Right atrium auricular region (tissue), 2 donors: ENCODE data around the gene TOX2. TPM values are rescaled to one million over a fixed set of nuclear protein-coding genes. Genes with fewer than 3 reads are reported as not detected.

Experiments used
- DNase-seq: peaks from one replicate; pipeline ENCODE4 v3.0.0-alpha.2; 2019; ENCODE audit warnings: low spot score
- H3K27ac ChIP-seq, 2 donors: fragments of 200-600 bp; sonication (generic); 1 replicate in 1 of 2; 2 replicates in 1 of 2; pipeline ENCODE4 v1.5.1; 2016 to 2019
- H3K27me3 ChIP-seq, 2 donors: fragments of 200-600 bp; sonication (generic); one replicate each; pipeline versions ENCODE4 v1.5.1 to v1.6.0; 2017 to 2019
- H3K36me3 ChIP-seq: fragments of 200-600 bp; sonication (generic); one replicate; pipeline ENCODE4 v1.5.1; 2016
- H3K4me1 ChIP-seq, 2 donors: fragments of 200-600 bp; sonication (generic); one replicate each; pipeline versions ENCODE4 v1.5.1 to v1.6.0; 2017 to 2019
- H3K4me3 ChIP-seq, 2 donors: fragments of 200-600 bp; sonication (generic); 1 replicate in 1 of 2; 2 replicates in 1 of 2; pipeline ENCODE4 v1.5.1; 2017 to 2019; ENCODE audit warnings: mild to moderate bottlenecking in 1 of 2, moderate library complexity in 1 of 2
- H3K9me3 ChIP-seq, 2 donors: fragments of 200-600 bp; sonication (generic); one replicate each; pipeline ENCODE4 v1.5.1; 2019
- total RNA-seq, 2 donors: library from RNA; depleted of rRNA; stranded (reverse); fragments of >200 nt; gene quantifications; one replicate each; pipeline ENCODE4 v1.1.0, GENCODE V29; 2016
- TF ChIP-seq, protein P1 (sequence below), 2 donors: fragments of 200-600 bp; sonication (generic); IDR thresholded peaks; one replicate each; pipeline ENCODE4 v1.5.1; 2019; ENCODE audit warnings: antibody characterized with exemption in 2 of 2

TOX2 gene
- total RNA-seq, 2 donors from 2014 or later = 0.30 to 0.63 TPM

DNA sequence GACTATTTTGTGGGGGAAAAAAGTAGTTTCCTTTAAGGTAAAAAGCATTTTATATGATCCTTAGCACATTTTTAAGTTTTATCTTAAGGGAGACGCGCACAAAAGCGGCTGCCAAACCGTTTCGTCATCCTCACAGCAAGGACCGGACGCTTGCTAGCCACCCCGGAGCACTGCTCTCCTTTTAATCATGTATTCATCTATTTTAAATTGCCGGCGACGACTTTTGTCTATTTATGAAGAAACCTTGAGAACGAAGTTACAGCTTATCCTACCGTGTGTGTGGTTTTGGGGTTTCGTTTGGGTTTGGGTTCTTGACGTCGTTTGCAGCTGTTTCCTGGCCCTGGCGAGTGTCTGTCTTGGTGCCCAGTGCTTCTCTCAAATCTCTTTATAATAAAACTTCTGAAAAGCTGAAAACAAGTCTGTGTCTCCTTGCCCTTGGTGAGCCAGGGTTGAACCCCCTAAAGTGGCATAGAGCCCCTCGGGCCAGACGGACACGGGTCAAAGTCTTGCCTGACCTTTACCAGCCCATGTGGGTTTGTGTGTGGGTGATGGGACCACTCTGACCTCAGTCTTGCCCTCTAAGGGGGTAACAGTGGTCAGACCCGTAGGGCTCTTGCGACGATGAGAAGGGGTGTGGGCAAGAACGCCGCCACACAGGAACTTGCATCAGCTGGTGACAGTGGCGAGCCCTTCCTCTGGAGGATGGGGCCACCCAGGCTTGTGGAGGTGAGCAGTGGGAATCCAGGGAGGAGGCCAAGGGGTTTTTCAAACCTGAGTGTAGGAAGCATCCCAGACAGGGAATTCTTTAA, 154.8 kb downstream of the TOX2 start:
- Histone ChIP-seq H3K4me1 (no peaks in the 10 kb centered on the region), H3K27ac (no peak overlapping the region), H3K9me3 (no peaks in the 10 kb centered on the region), H3K36me3 (no peaks in the 10 kb centered on the region), H3K4me3 (no peak overlapping the region), H3K27me3 (no peaks in the 10 kb centered on the region)
- TF ChIP-seq, protein P1, sequence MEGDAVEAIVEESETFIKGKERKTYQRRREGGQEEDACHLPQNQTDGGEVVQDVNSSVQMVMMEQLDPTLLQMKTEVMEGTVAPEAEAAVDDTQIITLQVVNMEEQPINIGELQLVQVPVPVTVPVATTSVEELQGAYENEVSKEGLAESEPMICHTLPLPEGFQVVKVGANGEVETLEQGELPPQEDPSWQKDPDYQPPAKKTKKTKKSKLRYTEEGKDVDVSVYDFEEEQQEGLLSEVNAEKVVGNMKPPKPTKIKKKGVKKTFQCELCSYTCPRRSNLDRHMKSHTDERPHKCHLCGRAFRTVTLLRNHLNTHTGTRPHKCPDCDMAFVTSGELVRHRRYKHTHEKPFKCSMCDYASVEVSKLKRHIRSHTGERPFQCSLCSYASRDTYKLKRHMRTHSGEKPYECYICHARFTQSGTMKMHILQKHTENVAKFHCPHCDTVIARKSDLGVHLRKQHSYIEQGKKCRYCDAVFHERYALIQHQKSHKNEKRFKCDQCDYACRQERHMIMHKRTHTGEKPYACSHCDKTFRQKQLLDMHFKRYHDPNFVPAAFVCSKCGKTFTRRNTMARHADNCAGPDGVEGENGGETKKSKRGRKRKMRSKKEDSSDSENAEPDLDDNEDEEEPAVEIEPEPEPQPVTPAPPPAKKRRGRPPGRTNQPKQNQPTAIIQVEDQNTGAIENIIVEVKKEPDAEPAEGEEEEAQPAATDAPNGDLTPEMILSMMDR (IDR thresholded peaks at IDR 0.05) = no peak
- peak; percentile 52 for DNase-seq

DNA sequence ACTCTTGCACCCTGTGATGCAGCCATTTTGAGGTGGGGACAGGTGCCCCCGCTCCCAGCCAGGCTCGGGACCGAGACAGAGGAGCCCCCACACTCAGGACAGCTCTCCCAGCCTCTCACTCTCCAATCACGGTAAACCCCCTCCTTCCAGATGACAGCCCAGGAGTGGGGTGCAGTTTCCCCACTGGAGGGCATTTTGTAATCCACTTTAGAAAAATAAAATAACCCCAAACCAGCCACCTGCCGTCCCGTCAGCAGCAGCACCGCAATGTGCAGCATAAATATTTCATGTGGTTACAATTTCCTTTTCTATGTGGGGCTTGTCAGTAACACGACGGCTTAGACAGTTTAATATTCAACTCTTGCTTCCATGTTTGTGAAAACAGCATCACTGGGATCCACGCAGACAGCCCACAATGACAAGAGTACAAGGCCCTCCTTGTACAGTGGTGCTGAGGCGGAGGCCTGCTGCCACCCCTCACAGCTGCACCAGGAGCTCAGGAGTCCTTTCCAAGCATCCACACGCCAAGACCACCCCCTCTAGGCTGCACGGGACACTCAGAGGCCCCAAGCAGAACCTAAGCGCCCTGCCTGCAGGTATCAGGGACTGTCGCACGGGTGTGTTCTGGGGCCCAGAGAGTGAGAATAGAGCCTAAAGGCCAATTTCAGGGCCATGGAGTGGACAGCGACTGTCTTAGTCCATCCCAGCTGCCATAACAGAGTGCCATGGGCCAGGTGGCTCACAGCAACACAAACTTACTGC, 155.7 kb downstream of the TOX2 start:
- DNase-seq = peak; percentile 28
- no peaks in the 10 kb centered on the region for H3K9me3 ChIP-seq
- no peak overlapping the region for H3K4me3 ChIP-seq
- TF ChIP-seq, protein P1 (IDR thresholded peaks at IDR 0.05) = no peak
- H3K4me1 ChIP-seq = no peaks in the 10 kb centered on the region
- no peaks in the 10 kb centered on the region for H3K27me3 ChIP-seq
- no peak overlapping the region for H3K27ac ChIP-seq
- no peaks in the 10 kb centered on the region for H3K36me3 ChIP-seq

GRCh38 chr20:44071057-44071456, 156.4 kb downstream of the TOX2 start:
- no peaks in the 10 kb centered on the region for H3K4me1 ChIP-seq
- TF ChIP-seq, protein P1 (IDR thresholded peaks at IDR 0.05) = no peak
- no peak overlapping the region for H3K27ac ChIP-seq
- no peak overlapping the region for H3K4me3 ChIP-seq
- H3K9me3 ChIP-seq = no peaks in the 10 kb centered on the region
- peak; percentile 9 for DNase-seq
- H3K36me3 ChIP-seq = no peaks in the 10 kb centered on the region
- no peaks in the 10 kb centered on the region for H3K27me3 ChIP-seq

DNA sequence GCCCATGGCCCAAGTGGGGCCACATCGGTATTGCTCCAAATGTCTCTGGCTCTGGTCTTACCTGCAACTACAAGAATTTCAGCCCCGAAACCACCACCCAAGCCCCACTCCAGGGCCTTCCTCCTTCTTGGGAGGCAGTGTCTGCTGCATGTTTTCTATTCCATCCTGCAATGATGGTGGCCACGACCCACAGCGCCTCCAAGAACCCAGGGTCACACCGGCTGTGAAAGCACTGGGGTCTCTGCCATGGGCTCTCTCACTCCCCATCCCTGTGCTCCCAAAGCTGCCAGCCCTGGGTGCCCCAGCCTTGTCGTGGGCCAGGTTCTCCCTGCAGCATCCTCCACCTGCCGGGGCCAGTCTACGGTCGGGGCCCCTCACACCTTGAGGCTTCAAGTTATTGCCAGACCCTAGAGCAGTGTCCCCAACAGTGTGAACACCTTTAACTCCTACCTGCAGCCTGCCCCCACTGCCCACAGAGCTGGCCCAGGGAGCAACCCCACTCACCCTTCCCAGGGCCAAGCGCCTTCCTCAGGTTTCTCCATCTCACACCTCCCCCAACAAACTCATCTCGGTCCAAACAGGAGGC, 157.0 kb downstream of the TOX2 start:
- TF ChIP-seq, protein P1 (IDR thresholded peaks at IDR 0.05) = no peak
- Histone ChIP-seq H3K36me3 (no peaks in the 10 kb centered on the region), H3K4me3 (no peak overlapping the region), H3K27me3 (no peaks in the 10 kb centered on the region), H3K4me1 (no peaks in the 10 kb centered on the region), H3K27ac (no peak overlapping the region), H3K9me3 (no peaks in the 10 kb centered on the region)
- DNase-seq = peak; percentile 42

DNA sequence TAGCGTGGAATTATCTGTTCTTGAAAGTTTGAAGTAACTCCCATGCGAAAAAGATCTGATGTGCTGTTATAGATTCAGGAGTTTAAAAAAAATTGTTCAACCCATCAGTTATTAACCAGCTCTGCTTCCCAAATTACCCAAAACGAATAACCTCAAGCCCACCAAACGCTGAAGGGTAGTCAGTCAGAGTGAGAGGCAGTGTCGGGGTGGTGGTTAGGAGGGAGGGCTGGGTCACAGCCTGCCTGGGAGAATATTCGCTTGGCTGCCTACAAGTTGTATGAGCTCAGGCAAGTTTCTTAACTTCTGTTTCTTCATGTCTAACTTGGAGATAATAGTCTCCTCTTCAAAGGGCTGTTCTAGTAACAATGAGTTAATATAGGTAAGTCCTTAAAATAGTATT, 157.7 kb downstream of the TOX2 start:
- no peaks in the 10 kb centered on the region for H3K9me3 ChIP-seq
- no peaks in the 10 kb centered on the region for H3K36me3 ChIP-seq
- H3K4me1 ChIP-seq = no peaks in the 10 kb centered on the region
- no peak overlapping the region for H3K4me3 ChIP-seq
- H3K27me3 ChIP-seq = no peaks in the 10 kb centered on the region
- DNase-seq = peak; percentile 9
- TF ChIP-seq, protein P1 (IDR thresholded peaks at IDR 0.05) = no peak
- H3K27ac ChIP-seq = no peak overlapping the region
